Neuronal stem cell (in vitro differentiated cells): ENCODE measurements around the gene MGRN1.

Experiments used
- DNase-seq: peaks from one replicate; pipeline ENCODE4 v3.0.0-alpha.2; 2013; ENCODE audit warnings: low spot score
- H2AFZ ChIP-seq: one replicate; pipeline ENCODE4 v1.6.1; 2013; ENCODE audit warnings: mild to moderate bottlenecking, low read length, inconsistent platforms
- H2AK5ac ChIP-seq: 2 replicates; pipeline ENCODE4 v1.6.1; 2013; ENCODE audit warnings: low read depth, mild to moderate bottlenecking, inconsistent platforms, low read length, moderate library complexity, mixed read lengths
- H2BK120ac ChIP-seq: 2 replicates; pipeline ENCODE4 v1.6.1; 2013; ENCODE audit warnings: low read depth, mild to moderate bottlenecking, inconsistent platforms, low read length, moderate library complexity, mixed read lengths
- H2BK12ac ChIP-seq: one replicate; pipeline ENCODE4 v1.6.1; 2013; ENCODE audit warnings: low read length, inconsistent platforms
- H2BK15ac ChIP-seq: 2 replicates; pipeline ENCODE4 v1.6.1; 2013; ENCODE audit warnings: mild to moderate bottlenecking, low read length, inconsistent platforms, mixed read lengths
- H2BK5ac ChIP-seq: one replicate; pipeline ENCODE4 v1.6.1; 2013; ENCODE audit warnings: inconsistent platforms, mild to moderate bottlenecking, low read length, moderate library complexity
- H3K14ac ChIP-seq: one replicate; pipeline ENCODE4 v1.6.1; 2013; ENCODE audit warnings: low read length, inconsistent platforms
- H3K18ac ChIP-seq: 2 replicates; pipeline ENCODE4 v1.6.1; 2013; ENCODE audit warnings: low read length, inconsistent platforms
- H3K23ac ChIP-seq: 2 replicates; pipeline ENCODE4 v1.6.1; 2013; ENCODE audit warnings: low read depth, mild to moderate bottlenecking, mixed read lengths, low read length, inconsistent platforms; ENCODE audit not compliant: poor library complexity
- H3K27ac ChIP-seq: replicated peaks from 3 replicates; pipeline ENCODE4 v1.5.1; 2013; ENCODE audit warnings: low read length, inconsistent platforms
- H3K27me3 ChIP-seq, 3 experiments: 2 replicates each; pipeline ENCODE4 v1.6.1; 2013; ENCODE audit warnings: low read length in 3 of 3, mild to moderate bottlenecking in 2 of 3, inconsistent platforms in 1 of 3, low read depth in 1 of 3, mixed read lengths in 1 of 3, moderate library complexity in 1 of 3; ENCODE audit not compliant: control insufficient read depth in 3 of 3, insufficient read depth in 3 of 3
- H3K36me3 ChIP-seq, 2 donors: replicated peaks in 1 of 2; 2 replicates each; pipeline ENCODE4 v1.6.1; 2013; ENCODE audit warnings: low read length in 2 of 2; ENCODE audit not compliant: control insufficient read depth in 2 of 2, insufficient read depth in 2 of 2
- H3K4ac ChIP-seq: 2 replicates; pipeline ENCODE4 v1.6.1; 2013; ENCODE audit warnings: inconsistent platforms, mild to moderate bottlenecking, low read length, moderate library complexity
- H3K4me1 ChIP-seq, 2 donors: 1 replicate in 1 of 2; 2 replicates in 1 of 2; pipeline ENCODE4 v1.6.1; 2013; ENCODE audit warnings: low read length in 2 of 2, low read depth in 1 of 2; ENCODE audit not compliant: control insufficient read depth in 2 of 2, insufficient read depth in 1 of 2
- H3K4me2 ChIP-seq: one replicate; pipeline ENCODE4 v1.6.1; 2013; ENCODE audit warnings: mild to moderate bottlenecking, low read length, inconsistent platforms; ENCODE audit not compliant: insufficient read depth, poor library complexity, severe bottlenecking
- H3K4me3 ChIP-seq, 2 donors: 2 replicates each; pipeline ENCODE4 v1.5.1; 2013; ENCODE audit warnings: low read length in 2 of 2, mild to moderate bottlenecking in 2 of 2, inconsistent platforms in 1 of 2, moderate library complexity in 1 of 2
- H3K79me1 ChIP-seq: one replicate; pipeline ENCODE4 v1.6.1; 2013; ENCODE audit warnings: low read depth, mild to moderate bottlenecking, inconsistent platforms, low read length, moderate library complexity
- H3K9ac ChIP-seq: one replicate; pipeline ENCODE4 v1.6.1; 2013; ENCODE audit warnings: mild to moderate bottlenecking, low read depth, low read length, inconsistent platforms; ENCODE audit not compliant: poor library complexity
- H3K9me3 ChIP-seq, 2 donors: replicated peaks in 1 of 2; 2 replicates each; pipeline versions ENCODE3 to v1.6.1; 2013; ENCODE audit warnings: low read length in 2 of 2, mild to moderate bottlenecking in 2 of 2, inconsistent platforms in 1 of 2, low read depth in 1 of 2, mixed read lengths in 1 of 2, moderate library complexity in 1 of 2; ENCODE audit not compliant: control insufficient read depth in 2 of 2, insufficient read depth in 1 of 2
- H4K8ac ChIP-seq: one replicate; pipeline ENCODE4 v1.6.1; 2013; ENCODE audit warnings: low read depth, mild to moderate bottlenecking, inconsistent platforms, low read length, moderate library complexity
- H4K91ac ChIP-seq: one replicate; pipeline ENCODE4 v1.6.1; 2013; ENCODE audit warnings: low read length, low read depth, mild to moderate bottlenecking, inconsistent platforms; ENCODE audit not compliant: poor library complexity
- WGBS, 2 donors: extraction: QIAGEN DNeasy Blood & Tissue Kit; methylation state at CpG; one replicate each; pipeline ENCODE4 v1.1.7; 2013; ENCODE audit warnings: missing lambda C conversion rate in 2 of 2, mixed read lengths in 1 of 2; ENCODE audit not compliant: insufficient read length in 2 of 2, insufficient replicate concordance in 1 of 2; ENCODE audit errors: extremely low coverage in 2 of 2; 5-methylcytosine and 5-hydroxymethylcytosine counted together

The MGRN1 gene

DNA sequence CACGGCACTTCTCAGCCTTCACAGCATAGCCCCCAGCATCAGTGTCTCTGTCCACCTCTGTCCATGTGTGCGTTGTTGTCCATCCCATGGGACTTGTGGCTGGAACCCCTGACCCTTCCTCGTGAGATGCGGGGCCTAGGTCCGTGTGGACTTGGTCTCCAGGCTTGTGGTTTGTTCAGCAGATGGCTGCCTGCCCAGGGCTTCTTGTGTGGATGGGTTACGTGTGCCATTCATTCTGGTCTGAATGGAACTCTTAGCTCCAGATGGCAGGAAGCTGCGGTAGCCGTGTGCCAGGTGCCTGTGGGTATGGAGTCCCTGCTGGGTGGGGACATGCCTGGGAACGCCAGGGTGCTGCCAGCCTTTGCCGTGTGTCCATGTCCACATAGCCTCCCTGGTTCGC lies 37.0 kb downstream of the MGRN1 start:
- H3K9me3 ChIP-seq, result no peaks in the 10 kb centered on the region
- no peak overlapping the region for H3K18ac ChIP-seq
- H4K91ac ChIP-seq, result no peak overlapping the region
- H3K23ac ChIP-seq, result no peak overlapping the region
- WGBS, 2 donors, result no CpG with 5 or more reads among the region's 11 CpGs
- H3K4me1 ChIP-seq, result peaks cover 2 to 18% of the 10 kb centered on the region in 2 donors
- no peak overlapping the region for H3K9ac ChIP-seq
- no peak overlapping the region for H2BK15ac ChIP-seq
- H3K4ac ChIP-seq, result no peak overlapping the region
- H2AK5ac ChIP-seq, result no peak overlapping the region
- H3K4me2 ChIP-seq, result no peak overlapping the region
- H2AFZ ChIP-seq, result no peak overlapping the region
- no peak overlapping the region for H2BK12ac ChIP-seq
- peak overlapping the region; percentile 53 for H2BK5ac ChIP-seq
- H2BK120ac ChIP-seq, result no peak overlapping the region
- no peak overlapping the region for H3K14ac ChIP-seq
- DNase-seq, result no peak
- peak overlapping the region in 1 of 2 donors; percentile 3 for H3K4me3 ChIP-seq
- H3K36me3 ChIP-seq, result peaks cover 19 to 74% of the 10 kb centered on the region in 2 donors
- no peak overlapping the region for H3K27ac ChIP-seq
- H4K8ac ChIP-seq, result peak overlapping the region; percentile 3
- peaks cover 12% of the 10 kb centered on the region for H3K79me1 ChIP-seq
- H3K27me3 ChIP-seq, result no peaks in the 10 kb centered on the region

DNA sequence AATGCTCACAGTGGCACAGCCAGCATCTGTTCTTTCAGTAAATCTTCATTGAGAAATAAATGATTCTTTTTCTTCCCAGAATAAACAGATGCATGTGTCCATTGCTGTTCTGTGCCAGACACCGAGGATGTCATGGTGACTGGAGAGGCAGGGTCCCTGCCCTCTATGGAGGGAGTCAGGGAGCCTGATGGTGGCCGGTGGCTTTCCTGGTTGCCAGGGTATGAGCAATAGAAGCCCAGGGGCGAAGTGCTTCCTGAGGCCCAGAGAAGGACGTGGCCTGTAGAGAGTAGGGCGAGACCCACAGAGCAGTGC lies 38.8 kb downstream of the MGRN1 start:
- no peak overlapping the region for H2BK15ac ChIP-seq
- WGBS, 2 donors, result no CpG with 5 or more reads among the region's 5 CpGs
- no peaks in the 10 kb centered on the region for H3K9me3 ChIP-seq
- no peak overlapping the region for H3K14ac ChIP-seq
- peaks cover 30 to 78% of the 10 kb centered on the region in 2 donors for H3K36me3 ChIP-seq
- H3K18ac ChIP-seq, result no peak overlapping the region
- H3K4me1 ChIP-seq, result peaks cover 2 to 18% of the 10 kb centered on the region in 2 donors
- DNase-seq, result no peak
- H3K4ac ChIP-seq, result no peak overlapping the region
- no peak overlapping the region for H2BK120ac ChIP-seq
- H4K8ac ChIP-seq, result no peak overlapping the region
- H3K9ac ChIP-seq, result no peak overlapping the region
- no peak overlapping the region for H3K27ac ChIP-seq
- H3K4me3 ChIP-seq, result no peak overlapping the region
- peaks cover 0 to 2% (median 0%) of the 10 kb centered on the region in 3 experiments for H3K27me3 ChIP-seq
- H2BK5ac ChIP-seq, result no peak overlapping the region
- no peak overlapping the region for H2AFZ ChIP-seq
- peaks cover 13% of the 10 kb centered on the region for H3K79me1 ChIP-seq
- no peak overlapping the region for H2AK5ac ChIP-seq
- no peak overlapping the region for H2BK12ac ChIP-seq
- no peak overlapping the region for H3K23ac ChIP-seq
- H4K91ac ChIP-seq, result no peak overlapping the region
- no peak overlapping the region for H3K4me2 ChIP-seq

DNA sequence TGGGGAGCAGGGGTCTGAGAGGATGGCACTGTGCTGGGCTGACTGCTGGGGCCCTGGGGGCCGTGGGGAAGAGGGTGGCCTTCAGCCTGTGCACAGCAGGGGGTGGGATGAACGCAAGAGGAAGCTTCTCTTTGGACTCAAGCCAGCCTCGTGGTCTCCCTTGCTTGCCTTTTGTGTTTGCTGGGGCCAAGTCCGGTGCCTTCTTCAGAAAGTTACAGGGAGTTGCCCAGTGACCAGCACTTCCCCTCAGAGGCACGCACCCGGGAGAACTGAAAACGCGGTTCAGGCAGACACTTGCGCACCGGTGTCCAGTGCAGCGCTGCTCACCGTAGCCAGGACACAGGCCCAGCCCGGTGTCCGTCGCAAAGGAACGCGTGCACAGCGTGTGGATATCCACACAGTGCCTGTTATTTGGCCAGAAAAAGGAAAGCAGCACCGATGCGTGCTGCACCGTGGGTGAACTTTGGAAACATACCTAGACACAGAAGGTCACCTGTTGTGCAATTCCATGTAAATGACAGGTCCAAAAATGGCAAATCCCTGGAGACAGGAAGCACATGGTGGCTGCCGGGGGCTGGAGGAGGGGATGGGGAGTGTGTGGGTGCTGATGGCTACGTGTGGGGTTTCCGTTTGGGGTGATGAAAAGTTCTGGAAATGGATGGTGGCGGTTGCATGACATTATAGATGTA lies 39.3 kb downstream of the MGRN1 start:
- H3K4ac ChIP-seq, result no peak overlapping the region
- H3K27ac ChIP-seq, result no peak overlapping the region
- no peak overlapping the region for H3K23ac ChIP-seq
- no peak overlapping the region for H2BK5ac ChIP-seq
- peaks cover 32 to 78% of the 10 kb centered on the region in 2 donors for H3K36me3 ChIP-seq
- H3K4me2 ChIP-seq, result no peak overlapping the region
- H4K8ac ChIP-seq, result no peak overlapping the region
- no peak overlapping the region for H4K91ac ChIP-seq
- H2BK15ac ChIP-seq, result no peak overlapping the region
- H3K27me3 ChIP-seq, result peaks cover 0 to 2% (median 0%) of the 10 kb centered on the region in 3 experiments
- H3K4me1 ChIP-seq, result peaks cover 2 to 18% of the 10 kb centered on the region in 2 donors
- no peak overlapping the region for H3K9ac ChIP-seq
- no peak for DNase-seq
- H2BK12ac ChIP-seq, result no peak overlapping the region
- H2AK5ac ChIP-seq, result no peak overlapping the region
- H2AFZ ChIP-seq, result no peak overlapping the region
- H3K79me1 ChIP-seq, result peaks cover 13% of the 10 kb centered on the region
- no peak overlapping the region for H3K14ac ChIP-seq
- H2BK120ac ChIP-seq, result no peak overlapping the region
- whole genome bisulfite sequencing, 2 donors, result no CpG with 5 or more reads among the region's 25 CpGs
- no peaks in the 10 kb centered on the region for H3K9me3 ChIP-seq
- H3K4me3 ChIP-seq, result no peak overlapping the region
- no peak overlapping the region for H3K18ac ChIP-seq

DNA sequence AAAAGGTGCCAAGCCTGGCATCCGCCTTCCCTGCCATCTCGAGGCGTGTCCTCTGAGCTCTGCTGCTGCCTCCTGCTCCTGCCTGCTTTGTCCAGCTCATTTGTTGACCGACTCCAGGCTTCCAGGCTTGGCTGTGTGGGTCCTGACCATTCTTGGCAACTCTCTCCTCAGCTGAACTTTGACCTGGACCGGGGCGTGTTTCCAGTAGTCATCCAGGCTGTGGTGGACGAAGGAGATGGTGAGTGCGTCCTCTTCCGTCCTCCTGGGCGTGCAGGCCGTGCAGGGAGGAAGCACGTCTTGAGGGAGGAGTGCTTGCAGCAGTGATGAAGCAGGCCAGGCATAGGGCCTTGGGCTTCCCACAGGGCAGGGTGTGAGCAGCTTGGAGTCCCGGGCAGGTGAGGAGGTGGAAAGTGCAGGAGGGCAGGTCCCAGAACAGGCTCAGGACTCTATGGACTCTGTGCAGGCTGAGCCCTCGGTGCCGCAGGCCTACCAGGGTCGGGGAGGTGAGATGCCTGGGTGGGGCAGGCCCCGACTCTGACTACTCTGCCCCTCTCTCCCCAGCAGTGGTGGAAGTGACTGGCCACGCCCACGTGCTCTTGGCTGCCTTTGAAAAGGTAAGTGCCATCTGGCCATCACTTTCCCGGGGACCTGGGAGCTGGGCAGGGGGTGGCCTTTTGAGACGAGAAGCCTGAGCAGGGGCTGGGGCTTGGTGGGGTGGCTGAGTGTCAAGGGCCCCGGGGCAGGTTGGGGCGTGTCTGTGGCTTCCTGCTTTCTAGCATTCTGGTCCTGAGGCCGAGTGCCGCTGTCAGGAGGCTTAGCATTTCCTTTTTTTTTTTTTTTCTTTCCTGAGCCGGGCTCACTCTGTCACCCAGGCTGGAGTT lies 40.2 kb downstream of the MGRN1 start:
- H2BK12ac ChIP-seq, result no peak overlapping the region
- peaks cover 37 to 81% of the 10 kb centered on the region in 2 donors for H3K36me3 ChIP-seq
- H3K4ac ChIP-seq, result no peak overlapping the region
- H2AFZ ChIP-seq, result no peak overlapping the region
- no peak overlapping the region for H2AK5ac ChIP-seq
- H3K9ac ChIP-seq, result peak overlapping the region; percentile 24
- no peak for DNase-seq
- no peak overlapping the region for H3K4me3 ChIP-seq
- no peak overlapping the region for H2BK5ac ChIP-seq
- H3K9me3 ChIP-seq, result no peaks in the 10 kb centered on the region
- no peak overlapping the region for H3K27ac ChIP-seq
- no peak overlapping the region for H3K23ac ChIP-seq
- peaks cover 0 to 2% (median 0%) of the 10 kb centered on the region in 3 experiments for H3K27me3 ChIP-seq
- no peak overlapping the region for H2BK120ac ChIP-seq
- WGBS, 2 donors, result no CpG with 5 or more reads among the region's 26 CpGs
- peaks cover 2 to 11% of the 10 kb centered on the region in 2 donors for H3K4me1 ChIP-seq
- no peak overlapping the region for H2BK15ac ChIP-seq
- H3K79me1 ChIP-seq, result peaks cover 13% of the 10 kb centered on the region
- H4K91ac ChIP-seq, result no peak overlapping the region
- H3K4me2 ChIP-seq, result no peak overlapping the region
- no peak overlapping the region for H4K8ac ChIP-seq
- H3K14ac ChIP-seq, result no peak overlapping the region
- no peak overlapping the region for H3K18ac ChIP-seq
